Fibroblast of the aortic adventitia (primary cell): ENCODE results near the gene ADAMTS2. TPM values are rescaled to one million over a fixed set of nuclear protein-coding genes. Genes with fewer than 3 reads are reported as not detected.
"Not testable (repeated sequence)": the region's sequence is repeated elsewhere in the genome, so short reads cannot be mapped to it uniquely, and the experiment has no call there.

Experiments used
- DNase-seq: peaks from one replicate; pipeline ENCODE4 v3.0.0-alpha.2; 2010; ENCODE audit warnings: low read depth
- H3K4me3 ChIP-seq: 2 replicates; pipeline ENCODE4 v1.5.1; 2011; ENCODE audit warnings: low read depth, mild to moderate bottlenecking, control low read depth, low read length, moderate library complexity
- total RNA-seq: library from RNA; depleted of rRNA; stranded (reverse); fragments of >200 nt; gene quantifications from 2 replicates; pipeline ENCODE4 v1.2.3, GENCODE V29; 2012; ENCODE audit warnings: low replicate concordance
- TF ChIP-seq, protein P1 (sequence below): IDR thresholded peaks from 2 replicates; pipeline ENCODE4 v1.5.1; 2011; ENCODE audit warnings: mild to moderate bottlenecking, low read length, control low read depth, inconsistent platforms; ENCODE audit not compliant: insufficient read depth

The ADAMTS2 gene
- total RNA-seq, 1 donor: 25.8 TPM

DNA sequence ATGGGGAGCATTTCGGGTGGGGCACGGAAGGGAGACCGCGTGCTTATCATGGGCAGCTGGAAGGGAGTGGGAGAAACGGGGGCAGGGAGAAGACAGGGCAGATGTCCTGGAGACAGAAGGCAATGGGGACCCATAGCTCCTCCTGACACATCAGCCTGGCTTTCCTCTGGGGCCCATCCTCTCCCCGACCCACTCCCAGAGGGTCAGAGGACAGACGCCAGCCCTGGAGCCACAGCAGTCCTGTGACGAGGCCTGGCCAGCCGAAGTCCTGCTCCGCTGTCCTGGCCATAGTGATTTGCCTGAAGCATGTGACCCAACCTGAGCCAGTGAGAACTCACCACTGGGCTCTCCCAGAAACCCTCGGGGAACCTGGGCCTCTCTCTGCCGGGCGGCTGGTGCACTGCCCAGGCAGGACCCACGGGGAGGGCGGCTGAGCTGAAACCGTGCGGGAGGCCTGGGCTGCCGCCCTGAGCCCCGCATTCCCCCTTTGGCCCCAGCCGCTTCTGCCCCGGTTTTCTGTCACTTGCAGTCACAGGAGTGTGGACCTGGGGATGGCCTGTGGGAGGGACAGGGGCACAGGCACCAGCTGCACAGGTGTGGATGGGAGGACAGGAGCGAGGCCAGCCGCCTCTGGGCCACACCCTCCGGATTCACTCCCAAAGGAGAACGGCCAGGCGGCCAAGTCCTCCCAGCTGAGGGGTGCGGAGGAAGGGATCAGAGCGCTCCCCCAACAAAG, 19.8 kb downstream of the ADAMTS2 start:
- TF ChIP-seq, protein P1, sequence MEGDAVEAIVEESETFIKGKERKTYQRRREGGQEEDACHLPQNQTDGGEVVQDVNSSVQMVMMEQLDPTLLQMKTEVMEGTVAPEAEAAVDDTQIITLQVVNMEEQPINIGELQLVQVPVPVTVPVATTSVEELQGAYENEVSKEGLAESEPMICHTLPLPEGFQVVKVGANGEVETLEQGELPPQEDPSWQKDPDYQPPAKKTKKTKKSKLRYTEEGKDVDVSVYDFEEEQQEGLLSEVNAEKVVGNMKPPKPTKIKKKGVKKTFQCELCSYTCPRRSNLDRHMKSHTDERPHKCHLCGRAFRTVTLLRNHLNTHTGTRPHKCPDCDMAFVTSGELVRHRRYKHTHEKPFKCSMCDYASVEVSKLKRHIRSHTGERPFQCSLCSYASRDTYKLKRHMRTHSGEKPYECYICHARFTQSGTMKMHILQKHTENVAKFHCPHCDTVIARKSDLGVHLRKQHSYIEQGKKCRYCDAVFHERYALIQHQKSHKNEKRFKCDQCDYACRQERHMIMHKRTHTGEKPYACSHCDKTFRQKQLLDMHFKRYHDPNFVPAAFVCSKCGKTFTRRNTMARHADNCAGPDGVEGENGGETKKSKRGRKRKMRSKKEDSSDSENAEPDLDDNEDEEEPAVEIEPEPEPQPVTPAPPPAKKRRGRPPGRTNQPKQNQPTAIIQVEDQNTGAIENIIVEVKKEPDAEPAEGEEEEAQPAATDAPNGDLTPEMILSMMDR: no peak
- no peak for DNase-seq
- H3K4me3 ChIP-seq: no peak overlapping the region

DNA sequence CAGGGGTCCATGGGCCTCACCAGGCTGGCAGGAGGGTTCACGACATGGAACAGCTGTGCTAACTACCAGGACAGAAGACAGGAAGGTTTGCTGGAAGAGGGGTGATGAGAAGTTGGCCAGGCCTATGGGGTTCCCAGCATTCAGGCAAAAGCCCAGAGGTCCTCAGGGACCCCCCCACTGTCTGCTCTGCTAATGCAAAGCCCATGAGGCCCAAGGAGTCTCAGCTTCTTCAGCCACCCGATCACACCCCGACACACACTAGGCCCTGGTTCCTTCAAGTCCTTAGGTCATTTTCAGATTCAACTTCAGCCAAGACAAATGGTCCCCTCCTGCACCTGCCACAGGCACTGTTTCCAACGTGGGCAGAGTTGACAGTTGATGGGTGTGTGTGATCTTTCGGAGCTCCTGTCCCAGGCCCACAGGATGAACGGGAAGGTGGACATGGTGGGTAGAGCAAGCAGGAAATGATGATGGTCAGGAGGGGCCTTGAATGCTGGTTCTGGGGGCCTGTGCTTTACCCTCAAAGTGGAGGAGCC, 20.4 kb downstream of the ADAMTS2 start:
- no peak for DNase-seq
- H3K4me3 ChIP-seq: no peak overlapping the region
- TF ChIP-seq, protein P1: no peak

DNA sequence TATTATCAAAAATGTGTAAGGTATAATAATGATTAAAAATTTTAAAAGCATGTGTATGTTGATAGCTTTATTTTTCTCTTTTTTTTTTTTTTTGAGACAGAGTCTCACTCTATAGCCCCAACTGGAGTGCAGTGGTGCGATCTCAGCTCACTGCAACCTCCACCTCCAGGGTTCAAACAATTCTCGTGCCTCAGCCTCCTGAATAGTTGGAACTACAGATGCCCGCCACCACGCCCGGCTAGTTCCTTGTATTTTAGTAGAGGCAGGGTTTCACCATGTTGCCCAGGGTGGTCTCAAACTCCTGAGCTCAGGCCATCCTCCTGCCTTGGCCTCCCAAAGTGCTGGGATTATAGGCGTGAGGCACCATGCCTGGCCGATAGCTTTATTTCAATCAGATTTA, 20.9 kb downstream of the ADAMTS2 start:
- not testable (repeated sequence) for H3K4me3 ChIP-seq

DNA sequence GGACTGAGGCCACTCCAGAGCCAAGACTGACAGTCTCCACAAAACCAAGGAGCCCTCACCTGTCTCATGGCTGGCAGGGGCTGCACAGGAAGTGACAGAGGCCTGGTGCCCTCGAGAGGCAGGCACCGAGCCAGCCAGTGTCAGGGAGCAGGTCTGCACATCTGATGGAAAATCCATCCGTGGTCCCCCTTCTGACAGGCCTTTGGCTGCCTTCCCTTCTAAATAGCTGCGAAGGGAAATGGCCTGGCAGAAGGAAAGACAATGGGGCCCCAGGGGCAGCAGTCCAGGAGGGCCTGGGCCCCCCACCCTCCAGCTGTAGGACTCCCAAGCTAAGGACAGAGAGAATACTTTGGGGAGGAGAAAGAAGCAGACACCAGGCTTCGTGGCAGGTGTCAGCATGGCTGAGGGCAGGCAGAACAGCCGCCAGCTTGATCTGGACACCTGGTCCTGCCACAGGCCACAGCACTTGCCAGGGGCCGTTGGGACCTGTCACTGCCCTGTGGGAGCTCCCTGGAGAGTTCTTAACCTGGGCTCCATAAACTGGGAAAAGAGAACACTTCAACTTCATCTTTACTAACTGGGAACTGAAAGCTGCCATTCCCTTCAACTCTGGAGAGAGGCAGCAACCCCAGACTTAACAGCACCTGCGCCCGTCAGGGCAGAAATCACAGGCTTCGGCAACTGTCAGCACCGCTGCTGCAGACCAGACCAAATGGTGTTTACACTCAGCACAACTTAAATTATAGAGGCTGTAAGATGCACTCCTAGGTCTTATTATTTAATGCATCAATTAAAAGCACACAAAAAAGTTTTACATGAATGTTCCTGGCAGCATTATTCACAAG, 22.0 kb downstream of the ADAMTS2 start:
- no peak overlapping the region for H3K4me3 ChIP-seq
- DNase-seq: no peak
- TF ChIP-seq, protein P1: no peak

More for the DNA sequence above, 20.9 kb downstream of the ADAMTS2 start:
- not testable (repeated sequence) for DNase-seq

DNA sequence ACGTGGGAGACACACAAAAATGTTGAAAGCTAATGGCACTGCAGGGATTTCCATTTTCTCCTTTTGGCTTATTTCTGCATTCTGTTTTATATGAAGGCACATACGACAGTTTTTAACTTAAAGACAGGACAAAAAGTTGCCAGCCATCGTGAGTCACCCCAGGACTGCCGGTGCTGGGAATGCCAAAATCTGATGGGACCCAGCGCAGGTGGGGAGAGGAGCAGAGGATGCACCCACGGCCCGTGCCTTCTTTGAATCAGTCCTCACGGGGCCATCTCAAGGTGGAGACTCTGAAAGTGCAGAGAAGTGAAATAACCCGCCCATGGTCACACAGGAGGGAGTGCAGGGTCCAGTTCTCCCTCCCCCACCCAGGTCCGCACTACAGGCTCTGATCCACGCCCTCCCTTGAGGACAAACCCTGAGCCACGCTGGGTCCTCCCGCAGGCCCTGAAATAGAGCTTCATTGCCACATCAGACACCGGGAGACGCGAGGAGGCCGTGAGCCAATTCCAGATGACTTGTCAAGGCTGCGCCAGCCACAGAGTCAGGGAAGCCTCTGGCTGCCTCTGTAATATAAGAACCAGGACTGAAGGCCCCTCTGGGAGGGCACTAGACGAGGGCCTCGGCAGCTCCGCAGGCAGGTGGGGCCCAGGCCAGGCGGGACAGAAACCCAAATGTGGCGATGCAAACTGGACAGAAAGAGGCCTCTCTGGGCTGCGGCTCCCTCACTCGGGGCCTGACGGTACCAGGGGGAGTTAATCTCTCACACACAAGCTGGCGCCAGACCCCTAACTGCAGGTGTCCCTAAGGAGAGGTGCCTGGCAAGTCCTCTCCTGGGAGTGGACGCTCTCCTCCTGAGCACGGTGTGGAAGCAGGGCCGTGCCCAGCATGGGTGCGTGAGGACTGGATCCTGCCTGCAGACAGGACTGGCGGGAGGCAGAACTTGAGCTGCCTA, 22.9 kb downstream of the ADAMTS2 start:
- no peak overlapping the region for H3K4me3 ChIP-seq
- DNase-seq: no peak
- TF ChIP-seq, protein P1: no peak

DNA sequence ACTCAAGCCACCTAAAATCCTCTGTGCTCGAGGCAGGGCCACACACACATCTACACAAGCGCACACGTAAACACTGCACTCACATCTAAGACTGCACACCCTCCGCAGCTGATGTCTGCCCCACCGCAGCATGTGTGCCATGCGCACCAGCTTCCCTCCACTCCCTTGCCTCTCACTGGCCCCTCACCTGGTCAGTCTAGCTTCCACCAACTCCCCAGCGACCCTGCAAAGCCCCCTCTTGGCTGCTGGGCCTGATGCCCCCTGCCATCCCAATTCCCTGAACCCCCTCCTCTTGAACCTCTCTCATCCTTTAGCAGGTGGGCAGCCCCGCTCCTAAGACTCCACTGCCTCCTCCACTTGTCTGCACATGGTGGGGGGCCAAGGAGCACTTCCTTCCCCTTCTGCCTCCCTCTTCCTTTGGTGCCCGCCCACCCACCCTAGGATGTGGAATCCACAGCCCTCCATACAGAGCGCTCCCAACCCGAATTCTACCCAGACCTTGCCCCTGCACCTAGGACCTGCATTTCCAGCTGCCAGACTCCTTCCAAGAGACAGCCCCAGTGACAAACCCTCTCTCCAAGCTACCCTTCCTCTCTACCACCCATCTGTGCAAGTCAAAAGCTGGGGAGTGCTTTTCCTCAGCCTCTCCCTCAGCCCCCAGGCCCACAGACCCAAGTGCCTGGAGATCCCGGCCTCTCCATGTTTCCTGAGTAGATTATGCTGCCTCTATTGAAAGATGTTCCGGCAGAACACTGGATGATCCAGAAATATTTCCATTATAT, 23.9 kb downstream of the ADAMTS2 start:
- TF ChIP-seq, protein P1: no peak
- H3K4me3 ChIP-seq: no peak overlapping the region
- DNase-seq: no peak
